WERI-Rb-1 (cell line): ENCODE results near the gene CKB.

ENCODE experiments used
- DNase-seq: peaks from one replicate; pipeline ENCODE4 v3.0.0-alpha.2; 2020
- H3K27ac ChIP-seq: fragments of 250-450 bp; sonication (Bioruptor Pico); 2 replicates; pipeline ENCODE4 v1.5.1; 2020; ENCODE audit warnings: mild to moderate bottlenecking, moderate library complexity
- H3K27me3 ChIP-seq: fragments of 250-450 bp; sonication (Bioruptor Pico); 2 replicates; pipeline ENCODE4 v1.5.1; 2021; ENCODE audit warnings: mild to moderate bottlenecking, low read depth, moderate library complexity; ENCODE audit not compliant: insufficient read depth, severe bottlenecking
- H3K36me3 ChIP-seq: fragments of 250-450 bp; sonication (Bioruptor Pico); 2 replicates; pipeline ENCODE4 v1.5.1; 2020; ENCODE audit warnings: mild to moderate bottlenecking, moderate library complexity
- H3K4me3 ChIP-seq: 2 replicates; pipeline ENCODE4 v1.5.1; 2011; ENCODE audit warnings: low read depth, mild to moderate bottlenecking, control low read depth, low read length
- H3K9me3 ChIP-seq: fragments of 250-450 bp; sonication (Bioruptor Pico); 2 replicates; pipeline ENCODE4 v1.5.1; 2021; ENCODE audit warnings: mild to moderate bottlenecking, moderate library complexity; ENCODE audit not compliant: severe bottlenecking
- TF ChIP-seq, protein P1 (sequence below): IDR thresholded peaks from 2 replicates; pipeline ENCODE4 v1.5.1; 2011; ENCODE audit warnings: low read depth, mild to moderate bottlenecking, control low read depth, inconsistent platforms, low read length

Gene CKB

DNA sequence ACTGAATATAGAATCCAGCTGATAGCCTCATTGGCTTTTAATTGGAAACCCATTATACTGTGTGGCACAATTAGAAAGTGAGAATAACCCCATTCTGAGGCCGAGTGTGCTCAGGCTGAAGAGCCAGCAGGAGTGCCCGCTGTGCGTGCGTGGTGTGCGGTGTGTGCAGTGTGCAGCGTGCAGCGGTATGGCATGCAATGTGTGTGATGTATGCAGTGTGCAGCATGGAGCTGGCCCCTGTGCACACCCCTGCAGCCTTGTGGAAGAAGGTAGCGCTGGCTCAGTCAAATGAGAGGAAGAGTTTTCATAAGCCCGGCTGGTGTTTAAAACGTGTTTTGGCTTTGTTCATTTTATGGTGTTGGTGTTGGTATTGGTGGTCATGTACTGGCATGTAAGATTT, 22.9 kb downstream of the CKB start:
- H3K27ac ChIP-seq, result 0 out of 2 replicates have a peak overlapping the region, but pooled peaks have one; percentile 38
- no peaks in the 10 kb centered on the region for H3K27me3 ChIP-seq
- TF ChIP-seq, protein P1, sequence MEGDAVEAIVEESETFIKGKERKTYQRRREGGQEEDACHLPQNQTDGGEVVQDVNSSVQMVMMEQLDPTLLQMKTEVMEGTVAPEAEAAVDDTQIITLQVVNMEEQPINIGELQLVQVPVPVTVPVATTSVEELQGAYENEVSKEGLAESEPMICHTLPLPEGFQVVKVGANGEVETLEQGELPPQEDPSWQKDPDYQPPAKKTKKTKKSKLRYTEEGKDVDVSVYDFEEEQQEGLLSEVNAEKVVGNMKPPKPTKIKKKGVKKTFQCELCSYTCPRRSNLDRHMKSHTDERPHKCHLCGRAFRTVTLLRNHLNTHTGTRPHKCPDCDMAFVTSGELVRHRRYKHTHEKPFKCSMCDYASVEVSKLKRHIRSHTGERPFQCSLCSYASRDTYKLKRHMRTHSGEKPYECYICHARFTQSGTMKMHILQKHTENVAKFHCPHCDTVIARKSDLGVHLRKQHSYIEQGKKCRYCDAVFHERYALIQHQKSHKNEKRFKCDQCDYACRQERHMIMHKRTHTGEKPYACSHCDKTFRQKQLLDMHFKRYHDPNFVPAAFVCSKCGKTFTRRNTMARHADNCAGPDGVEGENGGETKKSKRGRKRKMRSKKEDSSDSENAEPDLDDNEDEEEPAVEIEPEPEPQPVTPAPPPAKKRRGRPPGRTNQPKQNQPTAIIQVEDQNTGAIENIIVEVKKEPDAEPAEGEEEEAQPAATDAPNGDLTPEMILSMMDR, result no peak
- H3K36me3 ChIP-seq, result peaks cover 42% of the 10 kb centered on the region
- H3K9me3 ChIP-seq, result no peaks in the 10 kb centered on the region
- H3K4me3 ChIP-seq, result no peak overlapping the region
- no peak for DNase-seq

DNA sequence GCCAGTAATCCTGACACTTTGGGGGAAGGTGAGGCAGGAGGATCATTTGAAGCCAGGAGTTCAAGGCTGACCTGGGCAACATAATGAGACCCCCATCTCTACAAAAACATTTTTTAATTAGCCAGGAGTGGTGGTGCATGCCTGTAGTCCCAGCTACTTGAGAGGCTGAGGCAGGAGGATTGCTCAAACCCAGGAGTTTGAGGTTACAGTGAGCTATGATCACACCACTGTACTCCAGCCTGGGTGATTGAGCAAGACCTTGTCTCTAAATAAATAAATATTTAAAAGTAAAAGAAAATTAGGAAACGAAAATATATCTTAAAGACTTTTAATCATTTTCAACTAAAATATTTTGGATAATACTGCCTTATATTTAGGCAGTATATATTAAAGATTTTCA, 25.9 kb downstream of the CKB start:
- peaks cover 33% of the 10 kb centered on the region for H3K36me3 ChIP-seq
- H3K27me3 ChIP-seq, result no peaks in the 10 kb centered on the region
- H3K4me3 ChIP-seq, result no peak overlapping the region
- TF ChIP-seq, protein P1, result no peak
- no peak for DNase-seq
- H3K9me3 ChIP-seq, result no peaks in the 10 kb centered on the region
- no peak overlapping the region for H3K27ac ChIP-seq

DNA sequence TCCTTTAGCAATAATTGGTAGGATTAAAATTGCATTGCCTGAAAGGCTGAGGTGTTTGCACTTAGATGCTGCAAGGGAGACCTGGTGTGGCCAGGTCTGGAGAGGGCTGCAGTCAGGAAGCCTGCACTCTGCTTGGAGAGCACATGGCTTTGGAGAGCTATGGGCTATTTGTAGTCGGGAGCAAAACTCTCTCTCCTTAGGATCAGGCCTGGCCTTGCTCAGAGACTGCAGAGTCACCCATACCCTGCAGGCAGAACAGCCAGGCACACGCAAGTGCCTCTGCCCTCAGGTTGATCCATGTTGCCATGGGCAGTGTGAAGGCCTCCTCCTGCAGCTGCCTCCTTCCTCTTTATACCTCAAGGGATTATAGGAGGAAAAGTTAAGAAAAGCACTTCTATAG, 26.8 kb downstream of the CKB start:
- TF ChIP-seq, protein P1, result no peak
- H3K9me3 ChIP-seq, result no peaks in the 10 kb centered on the region
- peak; percentile 44 for DNase-seq
- no peaks in the 10 kb centered on the region for H3K27me3 ChIP-seq
- H3K36me3 ChIP-seq, result peaks cover 35% of the 10 kb centered on the region
- peak overlapping the region; percentile 38 for H3K27ac ChIP-seq
- no peak overlapping the region for H3K4me3 ChIP-seq

DNA sequence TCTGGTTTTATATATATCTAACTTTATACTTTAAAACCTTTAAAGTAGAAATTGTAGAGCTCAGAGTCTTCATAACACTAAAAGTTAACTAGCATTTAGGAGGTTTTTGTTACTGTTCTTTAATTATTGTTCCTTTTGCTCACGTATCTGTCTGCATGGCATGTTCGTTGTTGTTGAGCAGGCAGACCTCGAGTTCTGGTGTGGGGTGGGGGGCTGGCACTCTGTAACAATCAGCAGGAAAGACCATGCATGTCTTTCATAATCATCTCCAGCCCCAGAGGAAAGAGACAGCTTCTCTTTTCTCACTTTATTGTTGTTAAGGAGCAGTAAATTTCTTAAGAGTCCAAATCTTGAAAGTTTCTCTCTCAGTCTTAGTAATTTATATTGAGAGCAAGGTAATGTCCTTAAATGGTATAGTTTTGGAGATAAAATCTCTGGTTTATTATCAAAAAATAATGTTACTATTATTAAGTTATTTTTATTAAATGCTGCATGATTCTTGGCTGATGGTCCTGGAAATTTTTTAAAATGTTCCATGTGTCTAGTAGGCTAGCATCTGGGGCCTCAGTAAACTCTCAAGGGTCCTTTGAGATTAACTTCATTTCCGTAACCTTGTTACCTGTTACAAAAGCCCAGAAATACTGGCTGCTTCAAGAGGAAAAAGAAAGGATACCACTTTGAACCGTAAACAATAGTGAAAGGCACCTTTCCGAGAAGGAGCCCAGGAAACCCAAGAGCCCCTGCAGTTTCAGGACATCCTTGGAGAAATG, 30.3 kb downstream of the CKB start:
- Histone ChIP-seq H3K9me3 (no peaks in the 10 kb centered on the region), H3K36me3 (peaks cover 37% of the 10 kb centered on the region), H3K4me3 (no peak overlapping the region), H3K27ac (no peak overlapping the region), H3K27me3 (no peaks in the 10 kb centered on the region)
- TF ChIP-seq, protein P1, result no peak
- no peak for DNase-seq

DNA sequence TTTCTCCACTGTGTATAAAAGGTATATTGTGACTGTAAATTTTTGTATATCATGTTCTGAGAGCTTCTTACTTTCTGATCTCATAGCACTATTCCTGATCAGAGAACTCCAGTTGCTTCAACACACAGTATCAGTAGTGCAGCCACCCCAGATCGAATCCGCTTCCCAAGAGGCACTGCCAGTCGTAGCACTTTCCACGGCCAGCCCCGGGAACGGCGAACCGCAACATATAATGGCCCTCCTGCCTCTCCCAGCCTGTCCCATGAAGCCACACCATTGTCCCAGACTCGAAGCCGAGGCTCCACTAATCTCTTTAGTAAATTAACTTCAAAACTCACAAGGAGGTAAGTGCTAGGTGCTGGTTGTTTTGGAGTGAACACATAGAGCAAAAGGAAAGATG, 30.9 kb downstream of the CKB start:
- Histone ChIP-seq H3K27ac (no peak overlapping the region), H3K9me3 (no peaks in the 10 kb centered on the region), H3K36me3 (peaks cover 38% of the 10 kb centered on the region), H3K4me3 (no peak overlapping the region), H3K27me3 (no peaks in the 10 kb centered on the region)
- no peak for DNase-seq
- TF ChIP-seq, protein P1, result no peak

DNA sequence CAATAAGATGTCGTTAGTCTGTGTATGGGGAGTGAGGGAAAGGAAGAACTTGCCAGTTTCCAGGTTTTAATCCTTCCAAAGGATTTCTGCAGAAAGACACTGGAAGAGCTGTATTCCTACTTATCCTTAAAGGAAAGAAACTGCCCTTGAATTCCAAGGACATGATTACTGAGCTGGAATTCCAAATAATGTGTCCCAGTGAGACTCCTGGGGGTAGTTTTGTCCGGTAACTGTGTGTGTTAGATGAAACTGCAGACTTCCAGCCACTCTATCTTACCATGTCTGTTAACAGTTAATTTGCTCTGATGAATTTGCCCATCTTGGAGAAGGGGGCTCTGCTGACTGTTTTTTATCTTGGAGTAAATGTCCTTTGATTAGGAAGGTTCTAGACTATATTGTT, 33.0 kb downstream of the CKB start:
- no peak for DNase-seq
- TF ChIP-seq, protein P1, result no peak
- peaks cover 33% of the 10 kb centered on the region for H3K36me3 ChIP-seq
- H3K27ac ChIP-seq, result no peak overlapping the region
- H3K27me3 ChIP-seq, result no peaks in the 10 kb centered on the region
- no peaks in the 10 kb centered on the region for H3K9me3 ChIP-seq
- H3K4me3 ChIP-seq, result no peak overlapping the region
